Gastrocnemius medialis (tissue), 4 donors: Measurements from ENCODE around the gene ZNF789. TPM values are rescaled to one million over a fixed set of nuclear protein-coding genes. Genes with fewer than 3 reads are reported as not detected.
A peak's percentile ranks its signal among the peaks of the same experiment; 100 is the strongest.
"Not testable (repeated sequence)": the region's sequence is repeated elsewhere in the genome, so short reads cannot be mapped to it uniquely, and the experiment has no call there.

ENCODE experiments used
- ATAC-seq, 2 donors: fragments of 150-250 bp; one replicate each; pipeline ENCODE4 v1.9.1; 2016
- DNase-seq, 2 donors: peaks; one replicate each; pipeline ENCODE4 v3.0.0-alpha.2; 2019
- H3K27ac ChIP-seq, 4 donors: fragments of 200-600 bp; sonication (generic); 1 replicate in 1 of 4; 2 replicates in 3 of 4; pipeline ENCODE4 v1.5.1; 2016 to 2018; ENCODE audit warnings: mild to moderate bottlenecking in 2 of 4, moderate library complexity in 1 of 4
- H3K27me3 ChIP-seq, 3 donors: fragments of 200-600 bp; sonication (generic) in 2 of 3; 1 replicate in 1 of 3; 2 replicates in 2 of 3; pipeline versions ENCODE4 v1.5.1 to v1.6.0; 2016 to 2019; ENCODE audit warnings: mild to moderate bottlenecking in 1 of 3, moderate library complexity in 1 of 3
- H3K36me3 ChIP-seq, 2 donors: fragments of 200-600 bp; sonication (generic) in 1 of 2; one replicate each; pipeline ENCODE4 v1.5.1; 2017 to 2018
- H3K4me1 ChIP-seq, 2 donors: fragments of 200-600 bp; sonication (generic) in 1 of 2; one replicate each; pipeline ENCODE4 v1.5.1; 2016 to 2017; ENCODE audit warnings: mild to moderate bottlenecking in 2 of 2
- H3K4me3 ChIP-seq, 4 donors: fragments of 200-600 bp; sonication (generic) in 3 of 4; 1 replicate in 1 of 4; 2 replicates in 3 of 4; pipeline ENCODE4 v1.5.1; 2016 to 2019; ENCODE audit warnings: mild to moderate bottlenecking in 2 of 4
- H3K9me3 ChIP-seq, 3 donors: fragments of 200-600 bp; sonication (generic) in 2 of 3; 1 replicate in 1 of 3; 2 replicates in 2 of 3; pipeline ENCODE4 v1.5.1; 2016 to 2019
- POLR2A ChIP-seq, 2 donors: fragments of 450-650 bp; IDR thresholded peaks; one replicate each; pipeline ENCODE4 v1.6.1; 2017; ENCODE audit warnings: antibody characterized with exemption in 2 of 2, mild to moderate bottlenecking in 2 of 2, moderate library complexity in 2 of 2
- in situ Hi-C, 4 donors: fragments of 200-750 bp; cut with MboI; loops; one replicate each; pipeline versions ENCODE4 v1.15.0 to v1.8.0; 2017; ENCODE audit warnings: low sequenced_read_pairs in 4 of 4
- intact Hi-C: fragments of 100-400 bp; cut with DNase I; formaldehyde crosslinking; loops from one replicate; pipeline ENCODE4 v1.15.1; 2023; ENCODE audit warnings: low total_unique reads
- total RNA-seq, 4 donors: library from RNA; depleted of rRNA; stranded (reverse); fragments of >200 nt; gene quantifications; one replicate each; pipeline versions ENCODE4 v1.1.0 to v1.2.3, GENCODE V29; 2016
- TF ChIP-seq, protein P1 (sequence below), 5 experiments: fragments of 450-650 bp in 3 of 5; fragments of 200-600 bp in 2 of 5; sonication (generic) in 2 of 5; IDR thresholded peaks in 4 of 5; conservative IDR thresholded peaks in 1 of 5; 1 replicate in 4 of 5; 2 replicates in 1 of 5; pipeline ENCODE4 v1.5.1; 2016 to 2019; ENCODE audit warnings: antibody characterized with exemption in 5 of 5, mild to moderate bottlenecking in 3 of 5, moderate library complexity in 3 of 5

ZNF789 gene
- total RNA-seq, 4 donors from 2014 or later, result 1.2 to 2.8 (median 1.4) TPM

DNA sequence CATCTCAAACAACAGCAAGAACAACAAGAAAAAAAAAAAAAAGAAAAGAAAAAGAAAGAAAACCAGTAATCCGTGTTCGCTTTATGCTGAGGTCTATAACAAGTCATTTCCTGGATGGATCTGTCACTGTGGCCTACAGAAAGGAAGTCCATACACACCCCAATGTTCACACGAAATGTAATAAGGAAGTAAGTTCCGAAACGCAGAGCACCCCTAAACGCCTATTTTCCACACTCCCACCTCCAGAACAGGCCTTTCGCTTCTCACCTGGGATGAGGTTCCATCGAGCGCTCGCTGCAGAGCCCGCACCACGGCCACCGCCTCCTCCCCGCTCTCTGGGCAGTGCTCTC is 26.7 kb downstream of the ZNF789 start:
- intact Hi-C loops, result no loop called here
- Histone ChIP-seq H3K4me1 (peaks cover 24 to 35% of the 10 kb centered on the region in 2 donors), H3K4me3 (peak overlapping the region; percentile 77 to 97 (median 94)), H3K9me3 (peaks cover 0 to 6% (median 0%) of the 10 kb centered on the region in 3 donors), H3K27me3 (no peaks in the 10 kb centered on the region), H3K36me3 (peaks cover 2 to 35% of the 10 kb centered on the region in 2 donors), H3K27ac (peak overlapping the region; percentile 90 to 97 (median 92))
- ATAC-seq (no peak), DNase-seq (no peak)
- in situ Hi-C loops, result no loop called here
- TF ChIP-seq, protein P1, sequence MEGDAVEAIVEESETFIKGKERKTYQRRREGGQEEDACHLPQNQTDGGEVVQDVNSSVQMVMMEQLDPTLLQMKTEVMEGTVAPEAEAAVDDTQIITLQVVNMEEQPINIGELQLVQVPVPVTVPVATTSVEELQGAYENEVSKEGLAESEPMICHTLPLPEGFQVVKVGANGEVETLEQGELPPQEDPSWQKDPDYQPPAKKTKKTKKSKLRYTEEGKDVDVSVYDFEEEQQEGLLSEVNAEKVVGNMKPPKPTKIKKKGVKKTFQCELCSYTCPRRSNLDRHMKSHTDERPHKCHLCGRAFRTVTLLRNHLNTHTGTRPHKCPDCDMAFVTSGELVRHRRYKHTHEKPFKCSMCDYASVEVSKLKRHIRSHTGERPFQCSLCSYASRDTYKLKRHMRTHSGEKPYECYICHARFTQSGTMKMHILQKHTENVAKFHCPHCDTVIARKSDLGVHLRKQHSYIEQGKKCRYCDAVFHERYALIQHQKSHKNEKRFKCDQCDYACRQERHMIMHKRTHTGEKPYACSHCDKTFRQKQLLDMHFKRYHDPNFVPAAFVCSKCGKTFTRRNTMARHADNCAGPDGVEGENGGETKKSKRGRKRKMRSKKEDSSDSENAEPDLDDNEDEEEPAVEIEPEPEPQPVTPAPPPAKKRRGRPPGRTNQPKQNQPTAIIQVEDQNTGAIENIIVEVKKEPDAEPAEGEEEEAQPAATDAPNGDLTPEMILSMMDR (IDR thresholded peaks at IDR 0.05 in 4 of 5, conservative IDR thresholded peaks at IDR 0.05 in 1 of 5), result no peak
- no peak for TF ChIP-seq POLR2A (IDR thresholded peaks at IDR 0.05)

DNA sequence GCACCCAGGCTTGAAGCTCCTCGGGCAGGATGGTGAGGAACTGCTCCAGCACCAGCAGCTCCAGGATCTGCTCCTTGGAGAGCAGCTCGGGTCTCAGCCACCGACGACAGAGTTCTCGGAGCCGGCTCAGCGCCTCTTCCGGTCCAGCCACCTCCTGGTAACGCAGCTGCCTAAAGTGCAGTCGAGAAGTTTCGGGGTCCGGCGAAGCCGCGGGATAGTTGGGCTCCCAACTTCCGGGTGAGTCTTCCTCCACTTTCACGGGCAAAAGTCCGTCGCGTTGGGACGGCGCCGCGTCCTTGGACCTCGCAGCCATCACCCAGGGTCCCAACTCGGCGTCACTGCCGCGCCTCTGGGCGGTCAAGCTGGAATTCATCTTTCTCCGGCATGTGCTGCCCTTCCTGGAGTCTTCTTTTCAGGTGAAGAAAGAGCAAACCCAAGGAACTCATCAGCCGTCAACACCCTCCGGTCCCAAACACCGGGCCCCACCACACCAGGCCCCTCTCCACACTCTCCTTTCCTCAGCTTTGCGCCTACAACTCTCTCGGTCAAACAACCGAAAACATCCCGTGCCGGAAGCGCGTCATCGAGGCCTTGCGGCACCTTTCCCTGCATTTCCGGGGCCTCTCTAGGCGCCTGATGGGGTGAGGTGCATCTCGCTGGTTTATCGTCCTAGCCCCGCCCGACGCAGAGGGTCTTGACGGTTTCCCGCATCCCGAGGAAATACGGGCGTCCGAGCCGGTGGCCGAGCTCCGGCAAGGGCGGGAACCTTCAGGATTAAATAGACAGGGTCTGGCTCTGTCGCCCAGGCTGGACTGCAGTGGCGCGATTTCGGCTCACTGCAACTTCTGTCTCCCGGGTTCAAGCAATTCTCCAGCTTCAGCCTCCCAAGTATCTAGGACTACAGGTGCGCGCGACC is 27.3 kb downstream of the ZNF789 start, which contains the start of gene ZNF394:
Gene ZNF394 (minus strand): TSS at position 561 of the 916 bp plus-strand sequence. CDS start 188 bp downstream, at position 373.
- in situ Hi-C loops (loop anchor here in 2 of 4 donors (5.0 to 10.0 kb wide), 2 partner anchors 52 to 55 kb away; partner anchors contain the start of genes FAM200A (in 2 of the 2) and ZNF655 (in 1 of the 2)), intact Hi-C loops (loop anchor here (5.0 kb wide), 1 partner anchor 173 kb away; the partner anchor contains the start of gene ARPC1A)
- peak; percentile 75 to 77 for TF ChIP-seq POLR2A (IDR thresholded peaks at IDR 0.05)
- TF ChIP-seq, protein P1 (IDR thresholded peaks at IDR 0.05 in 4 of 5, conservative IDR thresholded peaks at IDR 0.05 in 1 of 5), result no peak
- DNase-seq (peak; percentile 83 to 87), ATAC-seq (peak; percentile 52 to 61)
- no peaks in the 10 kb centered on the region for H3K27me3 ChIP-seq
- no peaks in the 10 kb centered on the region for H3K9me3 ChIP-seq
- peaks cover 2 to 28% of the 10 kb centered on the region in 2 donors for H3K36me3 ChIP-seq
- H3K27ac ChIP-seq, result peak within 1 kb of the TSS; percentile 90 to 97 (median 92)
- H3K4me3 ChIP-seq, result peak within 1 kb of the TSS; percentile 77 to 97 (median 94)
- H3K4me1 ChIP-seq, result peaks cover 24 to 35% of the 10 kb centered on the region in 2 donors

DNA sequence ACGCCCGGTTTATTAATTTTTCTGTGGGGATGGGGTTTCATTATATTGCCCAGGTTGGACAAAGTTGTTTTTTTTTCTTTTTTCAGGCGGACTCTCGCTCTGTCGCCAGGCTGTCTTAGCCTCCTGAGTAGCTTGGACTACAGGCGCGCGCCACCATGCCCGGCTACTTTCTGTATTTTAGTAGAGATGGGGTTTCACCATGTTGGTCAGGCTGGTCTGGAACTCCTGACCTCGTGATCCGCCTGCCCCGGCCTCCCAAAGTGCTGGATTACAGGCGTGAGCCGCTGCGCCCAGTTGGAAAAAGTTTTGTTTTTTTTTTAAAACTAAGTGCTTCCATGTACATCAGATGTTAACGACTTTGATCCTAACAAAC is 27.9 kb downstream of the ZNF789 start:
- Histone ChIP-seq H3K27me3 (no peaks in the 10 kb centered on the region), H3K4me3 (peak overlapping the region; percentile 77 to 97 (median 94)), H3K9me3 (no peaks in the 10 kb centered on the region), H3K4me1 (peaks cover 27 to 39% of the 10 kb centered on the region in 2 donors), H3K27ac (peak overlapping the region; percentile 90 to 97 (median 92)), H3K36me3 (peaks cover 2 to 22% of the 10 kb centered on the region in 2 donors)
- TF ChIP-seq, protein P1 (IDR thresholded peaks at IDR 0.05 in 4 of 5, conservative IDR thresholded peaks at IDR 0.05 in 1 of 5), result no peak
- TF ChIP-seq POLR2A (IDR thresholded peaks at IDR 0.05), result no peak
- intact Hi-C loops (loop anchor here (5.0 kb wide), 1 partner anchor 173 kb away; the partner anchor contains the start of gene ARPC1A), in situ Hi-C loops (loop anchor here in 2 of 4 donors (5.0 to 10.0 kb wide), 2 partner anchors 52 to 54 kb away; partner anchors contain the start of genes FAM200A (in 2 of the 2) and ZNF655 (in 1 of the 2))
- ATAC-seq (no peak), DNase-seq (no peak)

DNA sequence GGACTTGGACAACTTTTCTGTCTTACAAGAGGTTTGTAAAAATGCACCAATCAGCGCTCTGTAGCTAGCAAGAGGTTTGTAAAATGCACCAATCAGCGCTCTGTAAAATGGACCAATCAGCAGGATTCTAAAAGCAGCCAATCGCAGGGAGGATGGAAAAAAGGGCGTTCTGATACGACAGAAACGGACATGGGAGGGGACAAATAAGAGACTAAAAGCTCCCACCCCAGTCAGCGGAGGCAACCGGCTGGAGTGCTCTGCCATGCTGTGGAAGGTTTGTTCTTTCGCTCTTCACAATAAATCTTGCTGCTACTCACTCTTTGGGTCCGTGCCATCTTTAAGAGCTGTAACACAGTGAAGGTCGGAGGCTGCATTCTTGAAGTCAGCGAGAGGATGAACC is 28.5 kb downstream of the ZNF789 start:
- DNase-seq, H3K4me3 ChIP-seq, H3K9me3 ChIP-seq, H3K27me3 ChIP-seq, ATAC-seq: not testable (repeated sequence)
- Histone ChIP-seq H3K27ac (peak overlapping the region in 1 of 4 donors; percentile 90), H3K36me3 (peaks cover 2 to 16% of the 10 kb centered on the region in 2 donors), H3K4me1 (peaks cover 33 to 45% of the 10 kb centered on the region in 2 donors)
- in situ Hi-C loops (loop anchor here in 2 of 4 donors (5.0 to 10.0 kb wide), 2 partner anchors 51 to 54 kb away; partner anchors contain the start of genes FAM200A (in 2 of the 2) and ZNF655 (in 1 of the 2)), intact Hi-C loops (loop anchor here (5.0 kb wide), 1 partner anchor 174 kb away; the partner anchor contains the start of gene ARPC1A)
